Measurements from ENCODE around the gene PKDCC. TPM values are rescaled to one million over a fixed set of nuclear protein-coding genes. Genes with fewer than 3 reads are reported as not detected.

The PKDCC gene
- total and polyA plus RNA-seq, 2 of the 13 experiments (the other 11 are each of a cell fraction or from before 2014, with no cell fraction given): 52.6 to 58.8 TPM

GRCh38 chr2:42012651-42013050 is 35.2 kb upstream of the PKDCC start:
- FAIRE-seq (no peak), ATAC-seq (no peak), DNase-seq (ENCODE audit: low spot score) (no peak)
- Histone ChIP-seq H4K20me1 (ENCODE audit: insufficient read depth, low read length) (no peaks in the 10 kb centered on the region), H2AFZ (ENCODE audit: low read length) (no peak overlapping the region), H3K9ac (ENCODE audit: insufficient read depth, low read depth, low read length) (no peak overlapping the region), H3K4me2 (ENCODE audit: low read depth, low read length) (no peak overlapping the region), H3K27me3 (ENCODE audit: control insufficient read depth in 1 of 2, insufficient read depth in 2 of 2, low read length in 2 of 2) (peaks cover 3 to 10% of the 10 kb centered on the region in 2 experiments; a peak in 3 of 5 replicates), H3K4me1 (ENCODE audit: insufficient read depth, low read length) (0 out of 2 replicates have a peak, but pooled peaks cover 5% of the 10 kb centered on the region), H3K36me3 (replicated peaks in 1 of 2; ENCODE audit: control insufficient read depth in 1 of 2, insufficient read depth in 2 of 2, low read length in 2 of 2) (no peaks in the 10 kb centered on the region), H3K4me3 (replicated peaks in 1 of 3; ENCODE audit: insufficient read depth in 1 of 3, low read depth in 2 of 3, low read length in 3 of 3) (no peak overlapping the region), H3K27ac (ENCODE audit: extremely low read length, insufficient read depth, low read length) (no peak overlapping the region), H3K9me3 (ENCODE audit: low read length) (no peaks in the 10 kb centered on the region), H3K79me2 (ENCODE audit: insufficient read depth, low read length) (no peaks in the 10 kb centered on the region)
- ChIA-PET POLR2A (interaction anchor here (0.8 kb wide), 1 partner anchor 34 kb away, joined by 3 read pairs; no protein-coding TSS in a partner anchor), CTCF (ENCODE audit: low intra/inter-chr PET ratio, low total read pairs) (no interaction called here)
- intact Hi-C loops (cut with micrococcal nuclease; ENCODE audit: unreplicated experiment): no loop called here
- no peak for TF ChIP-seq ZNF772 (CRISPR knock-in tag; IDR thresholded peaks at IDR 0.05)
- no peak for TF ChIP-seq ZNF749 (CRISPR knock-in tag; IDR thresholded peaks at IDR 0.05; ENCODE audit: borderline replicate concordance)
- TF ChIP-seq REL (CRISPR knock-in tag; conservative IDR thresholded peaks at IDR 0.05): no peak
- no peak for TF ChIP-seq ZBTB46 (CRISPR knock-in tag; IDR thresholded peaks at IDR 0.05; ENCODE audit: borderline replicate concordance)
- no peak for TF ChIP-seq ETV6 (CRISPR knock-in tag; conservative IDR thresholded peaks at IDR 0.05)
- TF ChIP-seq PATZ1 (CRISPR knock-in tag; IDR thresholded peaks at IDR 0.05): no peak
- TF ChIP-seq THAP11 (CRISPR knock-in tag; IDR thresholded peaks at IDR 0.05): no peak
- in situ Hi-C loops (cut with HindIII; ENCODE audit: extremely low pct_ligation_motif_present, low pct_unique_long_range_greater_than_20kb): no loop called here
- BruUV-seq (replicated peaks): no TSS peak

All from HepG2 (cell line).